IMR-90 (cell line): Measurements from ENCODE around the gene GPSM1.

Experiments used
- CEBPB ChIP-seq: IDR thresholded peaks from 2 replicates; pipeline ENCODE4 v1.6.1; 2012; ENCODE audit warnings: low read depth, low read length, improper control_type of control experiment
- TF ChIP-seq, protein P1 (sequence below): conservative IDR thresholded peaks from 2 replicates; pipeline ENCODE4 v1.5.1; 2012; ENCODE audit warnings: mild to moderate bottlenecking, low read depth, low read length, improper control_type of control experiment

DNA sequence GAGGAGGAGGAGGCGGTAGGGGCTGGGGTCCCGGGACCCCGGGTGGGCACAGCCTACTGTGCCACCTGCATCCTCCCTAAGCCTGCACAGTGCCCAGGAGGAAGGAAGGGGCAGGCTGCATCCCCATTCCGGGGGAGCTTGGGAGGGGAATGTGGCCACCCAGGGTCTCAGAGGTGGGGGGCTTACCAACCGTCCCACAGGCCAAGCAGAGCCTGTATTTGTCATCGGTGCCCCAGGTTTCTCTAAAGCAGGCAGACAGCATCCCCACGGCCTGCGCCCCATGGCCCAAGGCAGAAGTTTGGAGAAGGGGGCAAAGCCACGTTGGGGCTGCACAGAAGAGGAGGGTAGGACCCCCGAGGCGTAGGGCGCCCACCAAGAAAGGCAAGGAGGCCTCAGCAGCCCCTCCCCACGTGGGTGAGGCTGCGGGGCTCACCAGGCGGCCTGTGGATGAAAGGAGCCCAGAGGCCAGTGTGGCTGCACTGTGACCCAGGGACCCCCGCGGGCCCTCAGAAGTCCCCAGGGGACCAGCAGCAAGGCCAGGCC is 507 bp upstream of the GPSM1 start:
- TF ChIP-seq, protein P1, sequence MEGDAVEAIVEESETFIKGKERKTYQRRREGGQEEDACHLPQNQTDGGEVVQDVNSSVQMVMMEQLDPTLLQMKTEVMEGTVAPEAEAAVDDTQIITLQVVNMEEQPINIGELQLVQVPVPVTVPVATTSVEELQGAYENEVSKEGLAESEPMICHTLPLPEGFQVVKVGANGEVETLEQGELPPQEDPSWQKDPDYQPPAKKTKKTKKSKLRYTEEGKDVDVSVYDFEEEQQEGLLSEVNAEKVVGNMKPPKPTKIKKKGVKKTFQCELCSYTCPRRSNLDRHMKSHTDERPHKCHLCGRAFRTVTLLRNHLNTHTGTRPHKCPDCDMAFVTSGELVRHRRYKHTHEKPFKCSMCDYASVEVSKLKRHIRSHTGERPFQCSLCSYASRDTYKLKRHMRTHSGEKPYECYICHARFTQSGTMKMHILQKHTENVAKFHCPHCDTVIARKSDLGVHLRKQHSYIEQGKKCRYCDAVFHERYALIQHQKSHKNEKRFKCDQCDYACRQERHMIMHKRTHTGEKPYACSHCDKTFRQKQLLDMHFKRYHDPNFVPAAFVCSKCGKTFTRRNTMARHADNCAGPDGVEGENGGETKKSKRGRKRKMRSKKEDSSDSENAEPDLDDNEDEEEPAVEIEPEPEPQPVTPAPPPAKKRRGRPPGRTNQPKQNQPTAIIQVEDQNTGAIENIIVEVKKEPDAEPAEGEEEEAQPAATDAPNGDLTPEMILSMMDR: no peak
- TF ChIP-seq CEBPB: no peak
